Fibroblast of skin of right quadriceps (primary cell): ENCODE results near the gene C18orf32.
"Not testable (repeated sequence)": the region's sequence is repeated elsewhere in the genome, so short reads cannot be mapped to it uniquely, and the experiment has no call there.

Experiments
- DNase-seq: peaks from one replicate; pipeline ENCODE4 v3.0.0-alpha.2; 2013

C18orf32 gene

GRCh38 chr18:49467019-49467563 is 19.9 kb downstream of the C18orf32 start:
- no peak for DNase-seq

- DNase-seq, result peak; percentile 42
Observed at GRCh38 chr18:49464718-49465598, 22.1 kb downstream of the C18orf32 start.

- DNase-seq, result no peak
Observed at GRCh38 chr18:49461602-49461977, 25.4 kb downstream of the C18orf32 start.

GRCh38 chr18:49460976-49461601 is 25.9 kb downstream of the C18orf32 start:
- DNase-seq, result peak; percentile 41

- DNase-seq, result peak; percentile 15
Observed at GRCh38 chr18:49459404-49460171, 27.4 kb downstream of the C18orf32 start.

DNA sequence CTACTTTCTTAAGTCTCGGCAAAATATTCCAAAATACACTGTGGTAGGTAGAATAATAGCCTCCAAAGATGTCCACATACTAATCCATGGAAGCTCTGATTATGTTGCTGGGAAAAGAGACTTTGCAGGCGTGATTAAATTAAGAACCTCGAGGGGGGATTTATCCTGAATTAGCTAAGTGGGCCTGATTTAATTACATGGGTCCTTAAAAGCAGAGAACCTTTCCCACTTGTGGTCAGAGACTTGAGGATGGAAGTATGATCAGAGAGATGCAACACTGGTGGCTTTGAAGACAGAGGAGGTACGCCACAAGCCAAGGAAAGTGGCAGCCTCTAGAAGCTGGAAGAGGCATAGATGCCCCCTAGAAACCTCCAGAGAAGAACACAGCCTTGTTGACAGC is 29.4 kb downstream of the C18orf32 start:
- DNase-seq, result no peak

DNA sequence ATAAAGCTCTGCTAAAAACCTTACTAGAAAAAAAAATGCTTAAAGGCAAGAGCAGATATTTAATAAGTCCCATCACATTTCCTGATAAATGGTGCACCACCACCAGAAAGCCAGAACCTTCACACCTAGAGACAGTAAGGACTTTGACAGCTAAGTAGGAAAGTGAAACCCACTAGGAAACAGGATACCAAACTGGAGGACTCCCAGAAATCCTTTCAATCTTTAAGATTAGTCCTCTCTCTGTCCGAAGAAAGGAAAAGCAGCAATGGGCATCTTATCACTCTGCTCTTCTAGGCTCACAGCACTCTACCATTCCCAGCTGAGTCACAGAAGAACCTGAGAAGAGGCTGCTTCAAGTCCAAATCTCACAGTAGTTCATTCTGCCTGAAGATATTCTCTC is 30.2 kb downstream of the C18orf32 start:
- DNase-seq, result no peak

- not testable (repeated sequence) for DNase-seq
Observed at GRCh38 chr18:49452534-49452933, 34.5 kb downstream of the C18orf32 start.

DNA sequence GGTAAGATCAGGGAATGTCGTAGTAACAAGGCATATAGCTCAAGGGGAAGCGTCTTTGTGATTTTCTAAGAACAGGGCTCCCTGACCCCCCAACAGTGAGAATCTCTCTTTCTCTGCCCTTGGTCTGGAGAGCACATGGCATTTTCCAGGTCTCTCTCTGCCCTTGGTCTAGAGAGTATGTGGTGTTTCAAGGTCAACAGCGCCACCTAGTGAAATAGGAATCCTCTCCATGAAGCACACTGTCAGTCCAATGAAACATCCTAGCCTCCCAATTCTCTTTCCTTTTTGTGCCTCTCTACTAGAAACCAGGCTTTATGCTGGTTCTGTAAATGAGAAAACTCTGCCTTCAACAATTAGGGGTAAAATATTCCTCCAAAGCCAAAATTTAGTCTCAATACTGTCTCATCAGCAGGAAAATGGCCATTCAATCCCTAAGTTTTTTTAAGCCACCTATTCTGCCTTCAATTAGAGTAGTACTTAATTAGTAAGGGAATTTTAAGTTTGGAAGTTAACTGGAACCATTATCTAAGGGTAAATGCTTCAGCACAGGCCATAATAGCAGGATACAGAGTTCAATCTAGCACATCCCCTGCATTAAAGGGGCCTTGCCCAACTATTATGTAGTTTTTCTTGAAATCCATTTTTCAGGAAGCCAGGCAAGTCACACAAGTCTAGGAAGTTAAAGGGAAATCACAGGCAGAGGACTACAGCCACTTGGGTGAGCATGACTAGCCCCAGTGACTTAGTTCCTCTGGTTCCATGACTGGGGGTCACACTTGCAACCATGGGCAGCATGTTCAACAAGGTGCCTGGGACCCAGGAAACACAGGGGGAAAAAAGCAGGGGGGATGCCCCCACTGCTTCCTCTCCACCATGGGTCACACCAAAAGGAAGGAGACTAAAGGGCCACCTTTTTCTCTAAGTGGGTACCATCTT is 39.0 kb downstream of the C18orf32 start:
- peak; percentile 42 for DNase-seq

GRCh38 chr18:49446481-49446880 is 40.6 kb downstream of the C18orf32 start:
- peak; percentile 20 for DNase-seq

GRCh38 chr18:49444581-49444980 is 42.5 kb downstream of the C18orf32 start:
- peak; percentile 36 for DNase-seq

- DNase-seq, result no peak
Observed at GRCh38 chr18:49443837-49444236, 43.2 kb downstream of the C18orf32 start.

DNA sequence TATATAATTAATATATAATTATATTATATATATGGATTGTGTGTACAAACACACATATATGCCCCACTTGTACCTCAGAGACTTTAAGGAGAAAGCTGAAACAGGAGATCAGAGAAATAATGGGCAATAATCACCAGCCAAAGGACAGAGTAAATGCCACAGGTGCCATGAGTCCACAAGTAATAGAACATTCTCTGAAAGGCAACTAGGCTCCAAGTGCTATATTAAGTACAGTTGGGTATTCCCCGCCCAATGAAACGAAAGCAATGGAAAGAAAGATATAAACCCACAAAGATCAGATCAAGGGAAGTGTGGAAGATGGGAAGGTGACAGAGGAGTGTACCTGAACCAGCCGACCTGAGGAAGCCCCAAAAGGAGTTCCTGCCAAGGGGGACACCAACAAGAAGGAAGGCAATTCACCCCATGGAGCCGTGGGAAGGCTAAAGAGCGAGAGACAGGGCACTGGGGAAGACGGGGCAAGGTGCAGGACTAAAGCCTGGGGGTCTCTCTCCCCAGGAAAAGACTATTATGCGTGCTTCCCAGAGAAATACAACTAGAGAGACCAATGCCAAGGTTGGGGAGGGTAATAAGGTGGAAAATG is 45.6 kb downstream of the C18orf32 start:
- DNase-seq, result no peak

DNA sequence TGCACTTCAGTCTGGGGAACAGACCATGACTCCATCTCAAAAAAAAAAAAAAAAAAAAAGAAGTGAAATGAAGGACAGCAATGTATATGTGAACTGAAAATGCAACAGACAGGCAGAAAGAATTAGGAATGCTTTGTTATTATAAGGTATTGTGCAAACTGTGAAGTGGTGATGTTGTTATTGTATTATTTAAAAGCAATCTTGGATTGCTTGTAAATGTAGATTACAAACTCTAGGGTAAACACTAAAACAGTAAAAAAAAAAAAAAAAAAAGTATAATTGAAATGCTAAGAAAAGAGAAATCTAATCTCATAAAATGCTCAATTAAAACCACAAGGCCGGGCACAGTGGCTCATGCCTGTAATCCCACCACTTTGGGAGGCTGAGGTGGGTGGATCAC is 51.9 kb downstream of the C18orf32 start:
- no peak for DNase-seq

DNA sequence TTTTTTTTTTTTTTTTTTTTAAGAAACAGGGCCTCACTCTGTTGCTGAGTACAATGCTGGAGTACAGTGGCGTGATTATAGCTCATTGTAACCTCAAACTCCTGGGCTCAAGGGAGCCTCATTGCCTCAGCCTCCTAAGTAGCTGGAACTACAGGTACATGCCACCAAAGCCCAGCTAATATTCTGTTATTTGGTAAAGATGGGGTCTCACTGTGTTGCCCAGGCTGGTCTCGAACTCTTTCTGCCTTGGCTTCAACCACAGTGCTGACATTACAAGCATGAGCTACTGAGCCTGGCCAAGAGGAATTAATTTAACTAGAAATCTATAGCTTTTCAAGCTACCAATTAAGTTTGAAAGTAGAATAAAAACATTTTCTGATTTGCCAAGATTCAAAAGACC is 54.4 kb downstream of the C18orf32 start:
- DNase-seq, result no peak

- no peak for DNase-seq
Observed at GRCh38 chr18:49431165-49431962, 55.7 kb downstream of the C18orf32 start.
